ENCODE data around the gene MRTFA.
"Not testable (repeated sequence)": the region's sequence is repeated elsewhere in the genome, so short reads cannot be mapped to it uniquely, and the experiment has no call there.

Gene MRTFA

GRCh38 chr22:40531951-40532900 lies 104.3 kb downstream of the MRTFA start:
- TF ChIP-seq, protein P1, sequence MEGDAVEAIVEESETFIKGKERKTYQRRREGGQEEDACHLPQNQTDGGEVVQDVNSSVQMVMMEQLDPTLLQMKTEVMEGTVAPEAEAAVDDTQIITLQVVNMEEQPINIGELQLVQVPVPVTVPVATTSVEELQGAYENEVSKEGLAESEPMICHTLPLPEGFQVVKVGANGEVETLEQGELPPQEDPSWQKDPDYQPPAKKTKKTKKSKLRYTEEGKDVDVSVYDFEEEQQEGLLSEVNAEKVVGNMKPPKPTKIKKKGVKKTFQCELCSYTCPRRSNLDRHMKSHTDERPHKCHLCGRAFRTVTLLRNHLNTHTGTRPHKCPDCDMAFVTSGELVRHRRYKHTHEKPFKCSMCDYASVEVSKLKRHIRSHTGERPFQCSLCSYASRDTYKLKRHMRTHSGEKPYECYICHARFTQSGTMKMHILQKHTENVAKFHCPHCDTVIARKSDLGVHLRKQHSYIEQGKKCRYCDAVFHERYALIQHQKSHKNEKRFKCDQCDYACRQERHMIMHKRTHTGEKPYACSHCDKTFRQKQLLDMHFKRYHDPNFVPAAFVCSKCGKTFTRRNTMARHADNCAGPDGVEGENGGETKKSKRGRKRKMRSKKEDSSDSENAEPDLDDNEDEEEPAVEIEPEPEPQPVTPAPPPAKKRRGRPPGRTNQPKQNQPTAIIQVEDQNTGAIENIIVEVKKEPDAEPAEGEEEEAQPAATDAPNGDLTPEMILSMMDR (IDR thresholded peaks at IDR 0.05; ENCODE audit: extremely low read depth, insufficient read depth, missing control alignments): no peak
- in situ Hi-C loops (cut with MboI; ENCODE audit: low pct_unique_long_range_greater_than_20kb, low sequenced_read_pairs, unreplicated experiment): no loop called here
- DNase-seq (ENCODE audit: low spot score): peak; percentile 39

- in situ Hi-C loops (cut with MboI; ENCODE audit: low pct_unique_long_range_greater_than_20kb, low sequenced_read_pairs, unreplicated experiment); DNase-seq (ENCODE audit: low spot score): not testable (repeated sequence)
Measured at GRCh38 chr22:40530391-40530790, 106.1 kb downstream of the MRTFA start.

DNA sequence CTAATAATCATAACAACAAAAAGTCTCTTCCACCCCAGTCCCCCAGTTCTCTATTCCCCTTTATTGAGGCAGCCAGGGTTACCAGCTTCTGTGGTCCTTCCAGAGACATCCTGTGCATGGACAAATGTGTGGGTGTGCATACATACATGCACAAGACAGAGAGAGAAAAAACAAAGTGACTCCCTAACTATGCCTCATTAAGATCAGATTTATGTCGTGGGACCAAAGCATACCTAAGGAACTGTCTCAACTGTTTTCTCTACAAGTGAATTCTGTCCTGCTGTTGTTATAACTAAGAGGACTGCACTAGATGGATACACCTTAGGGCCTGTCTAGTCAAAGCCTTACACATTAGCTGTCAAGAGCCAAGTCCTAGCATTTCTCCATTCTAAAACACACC lies 106.7 kb downstream of the MRTFA start:
- TF ChIP-seq, protein P1 (IDR thresholded peaks at IDR 0.05; ENCODE audit: extremely low read depth, insufficient read depth, missing control alignments): no peak
- no peak for DNase-seq (ENCODE audit: low spot score)
- in situ Hi-C loops (cut with MboI; ENCODE audit: low pct_unique_long_range_greater_than_20kb, low sequenced_read_pairs, unreplicated experiment): loop anchor here (5.0 kb wide), 1 partner anchor 112 kb away; no protein-coding TSS in a partner anchor

DNA sequence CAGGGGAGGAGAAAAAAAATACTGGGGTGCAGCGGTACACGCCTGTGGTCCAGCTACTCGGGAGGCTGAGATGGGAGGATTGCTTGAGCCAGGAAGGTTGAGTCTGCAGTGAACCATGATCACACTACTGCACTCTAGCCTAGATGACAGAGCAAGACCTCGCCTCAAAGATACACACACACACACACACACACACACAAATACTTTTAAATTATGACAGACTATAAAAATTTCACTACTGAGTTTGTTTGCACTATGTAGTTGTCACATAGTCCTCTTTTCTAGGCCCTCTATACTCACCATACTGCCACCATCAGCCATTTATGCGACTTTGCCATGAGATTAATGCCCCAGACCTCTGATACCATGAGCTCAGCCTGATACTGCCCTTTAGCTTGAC lies 109.6 kb downstream of the MRTFA start:
- no peak for DNase-seq (ENCODE audit: low spot score)
- in situ Hi-C loops (cut with MboI; ENCODE audit: low pct_unique_long_range_greater_than_20kb, low sequenced_read_pairs, unreplicated experiment): loop anchor here (5.0 kb wide), 1 partner anchor 115 kb away; no protein-coding TSS in a partner anchor

GRCh38 chr22:40525250-40525884 lies 111.2 kb downstream of the MRTFA start:
- TF ChIP-seq, protein P1 (IDR thresholded peaks at IDR 0.05; ENCODE audit: extremely low read depth, insufficient read depth, missing control alignments): peak; percentile 73
- no peak for DNase-seq (ENCODE audit: low spot score)
- in situ Hi-C loops (cut with MboI; ENCODE audit: low pct_unique_long_range_greater_than_20kb, low sequenced_read_pairs, unreplicated experiment): loop anchor here (5.0 kb wide), 1 partner anchor 117 kb away; no protein-coding TSS in a partner anchor

More for the DNA sequence above, 109.6 kb downstream of the MRTFA start:
- TF ChIP-seq, protein P1 (IDR thresholded peaks at IDR 0.05; ENCODE audit: extremely low read depth, insufficient read depth, missing control alignments): no peak

GRCh38 chr22:40524392-40525249 lies 111.9 kb downstream of the MRTFA start:
- TF ChIP-seq, protein P1 (IDR thresholded peaks at IDR 0.05; ENCODE audit: extremely low read depth, insufficient read depth, missing control alignments): peak; percentile 43
- in situ Hi-C loops (cut with MboI; ENCODE audit: low pct_unique_long_range_greater_than_20kb, low sequenced_read_pairs, unreplicated experiment): loop anchor here (5.0 kb wide), 1 partner anchor 118 kb away; no protein-coding TSS in a partner anchor
- DNase-seq (ENCODE audit: low spot score): no peak
